GM21526 (cell line): ENCODE measurements around the gene FOXI3.
"Not testable (repeated sequence)": the region's sequence is repeated elsewhere in the genome, so short reads cannot be mapped to it uniquely, and the experiment has no call there.

Source experiments
- ATAC-seq: cut with Tn5 transposase; IDR thresholded peaks from one replicate; pipeline ENCODE4 v1.9.1; 2021; ENCODE audit warnings: moderate library complexity; ENCODE audit not compliant: unreplicated experiment, low FRiP score

FOXI3 gene

GRCh38 chr2:88442473-88442872 lies 10.0 kb downstream of the FOXI3 start:
- ATAC-seq, result no peak

GRCh38 chr2:88442061-88442460 lies 10.4 kb downstream of the FOXI3 start:
- ATAC-seq, result no peak

- no peak for ATAC-seq
These were observed 15.5 kb downstream of the FOXI3 start for GRCh38 chr2:88437010-88437409.

- ATAC-seq, result no peak
These were observed 22.6 kb downstream of the FOXI3 start for GRCh38 chr2:88429929-88430328.

- ATAC-seq, result no peak
These were observed 28.8 kb downstream of the FOXI3 start for GRCh38 chr2:88423733-88424132.

GRCh38 chr2:88419051-88419450 lies 33.4 kb downstream of the FOXI3 start:
- not testable (repeated sequence) for ATAC-seq

- no peak for ATAC-seq
These were observed 36.4 kb downstream of the FOXI3 start for GRCh38 chr2:88416016-88416663.

- not testable (repeated sequence) for ATAC-seq
These were observed 43.6 kb downstream of the FOXI3 start for GRCh38 chr2:88408870-88409269.

GRCh38 chr2:88400037-88400767 lies 52.3 kb downstream of the FOXI3 start:
- ATAC-seq, result no peak

GRCh38 chr2:88398180-88398579 lies 54.3 kb downstream of the FOXI3 start:
- ATAC-seq, result no peak
